KG1 (cell line): ENCODE data around the gene MAMDC2.

Source experiments
- DNase-seq: peaks from one replicate; lab custom pipeline; 2025; lab: John Stamatoyannopoulos, UW

MAMDC2 gene

DNA sequence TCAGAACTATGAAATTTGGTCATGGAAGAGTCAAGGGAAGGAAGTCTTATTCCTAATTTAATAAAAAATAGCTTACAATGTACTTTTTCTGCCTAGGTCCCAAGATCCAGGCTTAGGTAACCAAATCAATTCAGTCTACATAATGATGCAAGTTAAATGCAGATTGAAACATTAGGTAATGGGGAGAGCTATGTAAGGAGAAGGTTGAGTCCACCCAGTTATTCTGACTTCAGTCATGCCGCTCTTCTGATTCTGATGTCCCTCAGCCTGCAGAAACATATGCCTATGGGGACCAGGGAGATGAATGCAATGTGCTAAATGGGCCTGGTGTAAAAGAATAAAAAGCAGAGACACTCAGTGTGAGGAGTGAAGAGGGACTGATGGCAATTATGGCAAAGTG is 63.9 kb downstream of the MAMDC2 start:
- DNase-seq, result no peak

- no peak for DNase-seq
Measured at GRCh38 chr9:70108181-70108580, 64.5 kb downstream of the MAMDC2 start.

DNA sequence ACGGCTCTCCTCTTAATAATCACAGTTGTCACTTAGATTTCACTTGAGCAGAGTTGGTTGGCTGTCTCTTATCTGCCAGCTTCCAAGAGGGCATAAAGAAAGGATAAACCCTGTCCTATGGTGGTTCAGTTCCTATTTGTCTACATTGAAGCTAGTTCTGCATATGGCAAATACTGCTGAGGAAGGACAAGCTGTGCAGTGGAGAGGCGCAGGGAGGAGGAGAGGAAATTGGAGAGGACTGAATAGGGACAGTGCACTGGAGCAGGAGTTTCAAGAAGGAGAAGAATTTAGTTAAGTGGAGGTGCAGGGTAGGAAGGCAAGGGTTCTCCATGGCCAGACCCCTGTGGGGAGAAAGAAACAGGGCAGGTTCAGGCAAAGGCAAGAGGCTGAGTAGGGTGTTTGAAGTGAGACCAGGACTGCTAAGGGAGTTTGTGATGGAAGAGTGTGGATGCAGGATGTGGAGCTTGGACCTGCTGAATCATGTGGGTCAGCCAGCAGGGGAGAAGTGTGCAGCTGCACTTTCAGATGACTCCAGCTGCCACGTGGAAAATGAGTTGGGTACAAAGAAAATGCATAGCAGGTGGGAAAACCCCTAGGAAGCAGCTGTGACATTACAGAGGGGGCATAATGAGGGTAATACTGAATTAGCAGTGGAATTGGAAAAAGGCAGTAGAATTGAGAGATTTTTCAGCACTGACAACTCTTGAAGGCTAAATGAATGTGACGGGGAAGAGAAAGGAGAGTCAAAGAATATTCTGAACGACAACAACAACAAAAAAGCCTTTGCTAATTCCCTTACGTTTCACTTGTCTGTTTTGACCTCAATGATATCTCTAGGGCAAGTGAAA is 66.8 kb downstream of the MAMDC2 start:
- DNase-seq, result no peak

DNA sequence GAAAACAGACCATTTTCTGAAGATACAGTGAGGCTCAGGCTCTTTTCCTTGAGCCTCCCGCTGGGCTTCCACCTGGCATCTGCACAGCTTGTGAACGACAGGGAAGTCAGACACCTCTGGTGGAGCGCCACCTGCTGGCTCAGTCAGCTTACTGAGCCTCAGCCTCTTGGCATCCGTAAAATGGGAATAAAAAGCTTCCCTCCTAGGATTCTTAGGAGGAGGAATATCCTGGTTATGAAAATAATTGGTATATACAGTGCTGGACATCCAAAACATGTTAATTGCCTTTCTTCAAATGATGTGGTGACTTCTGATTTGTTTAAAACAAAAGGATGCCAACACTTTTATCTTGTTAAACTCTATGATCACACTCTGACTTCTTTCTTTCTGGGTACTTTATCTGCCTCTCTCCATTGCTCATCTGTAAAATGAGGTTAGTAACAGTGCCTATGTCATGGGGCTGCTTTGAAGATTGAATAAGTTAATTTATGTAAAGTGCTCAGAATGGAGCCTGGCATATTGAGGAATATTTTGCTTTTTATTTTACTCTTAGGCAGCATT is 67.5 kb downstream of the MAMDC2 start:
- DNase-seq, result peak; percentile 16

DNA sequence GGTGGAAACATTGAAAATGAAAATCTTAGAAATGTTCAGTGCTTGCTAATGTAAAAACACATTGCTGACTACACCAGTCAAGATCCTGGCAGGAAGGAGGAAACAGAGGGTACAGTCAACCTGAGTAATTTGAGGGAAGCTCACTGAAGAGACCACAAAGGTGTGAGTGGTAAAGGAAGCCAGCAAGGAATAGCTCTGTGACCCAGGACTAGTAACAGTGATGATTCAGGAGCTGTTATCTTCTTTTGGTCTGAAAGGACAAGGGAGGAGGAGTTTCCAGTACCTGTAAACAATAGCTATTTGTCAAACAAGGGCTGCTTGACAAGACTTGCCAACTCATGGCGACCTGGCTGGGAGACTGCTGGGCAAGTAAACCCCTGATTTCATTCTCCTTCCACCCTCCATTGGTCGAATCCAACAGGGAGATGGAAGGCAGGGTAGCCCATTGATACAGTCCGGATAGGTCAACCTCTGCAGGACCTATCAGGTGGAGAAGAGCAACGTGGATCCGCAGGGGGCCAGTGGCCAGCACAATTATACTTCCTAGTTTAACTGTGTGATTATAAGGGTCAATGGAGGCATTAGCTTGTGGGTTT is 68.1 kb downstream of the MAMDC2 start:
- no peak for DNase-seq

- no peak for DNase-seq
Measured at GRCh38 chr9:70112981-70113380, 69.3 kb downstream of the MAMDC2 start.

DNA sequence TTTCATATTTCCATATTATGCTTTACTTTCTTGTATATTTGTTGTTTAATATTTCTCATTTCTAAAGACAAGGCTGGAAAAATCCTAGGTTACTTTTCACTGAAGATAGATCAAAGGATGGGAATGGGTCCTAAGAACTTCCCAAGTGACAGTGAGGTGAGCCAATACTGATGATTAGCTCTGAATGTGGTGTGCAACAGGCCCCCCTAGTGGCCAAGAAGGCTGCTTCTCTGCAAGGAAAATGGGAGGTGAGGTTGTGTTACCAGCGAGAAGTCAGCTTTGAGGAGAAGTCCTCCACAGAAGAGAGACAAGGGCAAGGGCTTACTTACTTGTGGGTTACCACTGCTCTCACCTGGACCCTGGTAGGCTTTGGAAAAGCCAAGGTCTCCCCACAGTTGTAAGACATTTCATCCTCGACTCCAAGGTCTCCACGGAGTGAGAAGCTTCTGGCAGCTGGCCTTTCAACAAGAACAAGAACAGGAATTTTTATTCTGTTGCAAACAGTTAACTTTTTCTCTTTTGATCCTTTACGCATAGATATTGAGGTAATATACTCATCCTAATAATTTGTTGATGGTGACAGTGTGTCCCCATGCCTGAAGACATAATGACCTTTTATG is 69.9 kb downstream of the MAMDC2 start:
- peak; percentile 6 for DNase-seq

GRCh38 chr9:70114898-70115297 is 71.2 kb downstream of the MAMDC2 start:
- DNase-seq, result no peak

GRCh38 chr9:70117835-70118319 is 74.2 kb downstream of the MAMDC2 start:
- no peak for DNase-seq

- no peak for DNase-seq
Measured at GRCh38 chr9:70119786-70120185, 76.1 kb downstream of the MAMDC2 start.

GRCh38 chr9:70120834-70121510 is 77.3 kb downstream of the MAMDC2 start:
- DNase-seq, result no peak

GRCh38 chr9:70121818-70122436 is 78.3 kb downstream of the MAMDC2 start:
- no peak for DNase-seq

- DNase-seq, result no peak
Measured at GRCh38 chr9:70123695-70124094, 80.0 kb downstream of the MAMDC2 start.

DNA sequence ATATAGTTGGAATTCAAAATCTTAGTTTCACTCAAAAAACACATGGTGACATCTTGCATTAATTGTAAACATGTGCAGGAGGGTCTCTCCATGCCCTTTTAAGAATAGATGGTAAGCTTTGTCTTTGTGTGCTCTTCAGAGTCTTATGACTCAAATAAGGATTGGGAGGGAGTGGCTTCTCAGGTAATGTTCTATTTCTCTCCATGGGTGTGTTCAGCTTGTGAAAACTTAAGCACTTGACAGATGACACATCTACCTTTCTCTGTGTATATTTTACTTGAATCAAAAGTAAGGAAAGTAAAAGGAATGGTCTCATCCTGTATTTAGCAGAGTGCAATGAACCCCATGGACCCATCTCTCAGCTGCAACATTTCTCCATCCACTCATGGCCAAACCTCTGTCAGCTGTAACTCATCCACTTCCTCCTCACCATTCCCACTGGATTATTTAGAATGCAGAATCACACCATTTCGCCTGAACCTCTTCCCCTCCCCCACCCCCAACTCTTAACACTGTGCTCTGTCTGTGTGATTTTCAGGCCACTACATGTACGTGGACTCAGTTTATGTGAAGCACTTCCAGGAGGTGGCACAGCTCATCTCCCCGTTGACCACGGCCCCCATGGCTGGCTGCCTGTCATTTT is 82.1 kb downstream of the MAMDC2 start:
- no peak for DNase-seq

DNA sequence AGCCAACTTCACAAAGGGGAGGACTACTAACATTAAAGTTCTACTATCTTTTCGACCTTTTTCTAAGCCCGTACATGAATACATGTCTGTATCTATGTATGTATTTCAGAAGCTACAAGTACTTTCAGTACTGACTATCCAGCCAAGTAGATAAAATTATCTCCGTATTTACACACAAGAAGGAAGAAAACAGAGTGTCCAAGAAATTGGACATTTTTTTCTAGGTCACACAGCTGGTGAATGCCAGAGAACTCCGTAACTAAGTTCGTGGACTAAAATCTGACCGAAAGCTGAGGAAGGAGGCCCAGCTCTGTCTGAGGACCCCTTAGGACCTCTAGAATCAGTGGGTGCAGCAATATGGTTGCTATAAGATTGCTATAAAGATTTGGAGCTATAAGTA is 83.4 kb downstream of the MAMDC2 start:
- no peak for DNase-seq

DNA sequence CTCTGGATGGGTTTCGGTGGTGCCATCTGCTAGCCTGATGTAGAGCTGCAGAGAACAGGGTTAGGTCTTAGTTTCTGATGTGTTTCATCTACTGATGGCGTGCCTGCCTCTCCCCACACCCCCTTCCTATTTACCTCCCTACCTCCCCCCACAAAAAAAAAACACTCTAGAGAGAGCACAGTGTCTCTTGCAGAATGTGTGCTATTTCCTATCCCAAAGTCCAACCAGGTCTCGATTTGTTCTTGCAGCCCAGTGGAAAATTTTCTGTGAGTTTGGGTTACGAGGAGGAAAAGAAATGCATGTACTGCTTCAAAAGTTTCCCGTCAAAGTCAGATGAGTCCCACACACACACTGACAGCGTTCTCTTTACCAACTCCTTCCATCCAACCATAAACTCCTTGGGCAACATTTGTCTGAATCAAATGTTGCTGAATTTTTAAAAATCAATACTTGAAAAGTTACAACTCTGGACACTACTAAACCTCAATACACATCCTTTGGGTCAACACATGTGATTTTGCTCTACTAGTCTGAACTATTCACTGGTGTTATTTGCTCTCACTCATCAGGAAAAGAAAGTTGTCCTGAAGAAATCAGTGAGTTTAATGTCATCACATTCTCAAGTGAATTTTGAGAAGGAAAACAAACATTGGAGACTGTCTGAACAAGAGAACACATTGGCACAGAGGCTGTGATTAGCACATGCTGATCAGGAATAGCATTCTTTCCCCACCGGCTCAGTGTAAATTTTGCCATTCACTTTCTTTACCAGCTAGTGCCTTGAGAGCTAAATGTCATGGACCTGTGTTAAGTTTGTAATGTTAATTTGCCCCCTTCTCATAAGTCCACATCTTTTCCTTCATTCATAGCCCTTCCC is 84.1 kb downstream of the MAMDC2 start:
- DNase-seq, result no peak

GRCh38 chr9:70130266-70130665 is 86.6 kb downstream of the MAMDC2 start:
- DNase-seq, result no peak

GRCh38 chr9:70131296-70131695 is 87.6 kb downstream of the MAMDC2 start:
- no peak for DNase-seq

- no peak for DNase-seq
Measured at GRCh38 chr9:70133253-70134208, 89.9 kb downstream of the MAMDC2 start.
